ENCODE measurements around the gene SERPINA3.

- TF ChIP-seq, protein P1, sequence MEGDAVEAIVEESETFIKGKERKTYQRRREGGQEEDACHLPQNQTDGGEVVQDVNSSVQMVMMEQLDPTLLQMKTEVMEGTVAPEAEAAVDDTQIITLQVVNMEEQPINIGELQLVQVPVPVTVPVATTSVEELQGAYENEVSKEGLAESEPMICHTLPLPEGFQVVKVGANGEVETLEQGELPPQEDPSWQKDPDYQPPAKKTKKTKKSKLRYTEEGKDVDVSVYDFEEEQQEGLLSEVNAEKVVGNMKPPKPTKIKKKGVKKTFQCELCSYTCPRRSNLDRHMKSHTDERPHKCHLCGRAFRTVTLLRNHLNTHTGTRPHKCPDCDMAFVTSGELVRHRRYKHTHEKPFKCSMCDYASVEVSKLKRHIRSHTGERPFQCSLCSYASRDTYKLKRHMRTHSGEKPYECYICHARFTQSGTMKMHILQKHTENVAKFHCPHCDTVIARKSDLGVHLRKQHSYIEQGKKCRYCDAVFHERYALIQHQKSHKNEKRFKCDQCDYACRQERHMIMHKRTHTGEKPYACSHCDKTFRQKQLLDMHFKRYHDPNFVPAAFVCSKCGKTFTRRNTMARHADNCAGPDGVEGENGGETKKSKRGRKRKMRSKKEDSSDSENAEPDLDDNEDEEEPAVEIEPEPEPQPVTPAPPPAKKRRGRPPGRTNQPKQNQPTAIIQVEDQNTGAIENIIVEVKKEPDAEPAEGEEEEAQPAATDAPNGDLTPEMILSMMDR (IDR thresholded peaks at IDR 0.05; ENCODE audit: low read depth, low read length, poor library complexity, severe bottlenecking) = no peak
- no peak for TF ChIP-seq EZH2phosphoT487 (IDR thresholded peaks at IDR 0.05; ENCODE audit: borderline replicate concordance, low read length)
Measured at GRCh38 chr14:94643316-94644101, 31.3 kb downstream of the SERPINA3 start.

Measured in DOHH2 (cell line).